GM18499 (cell line): Measurements from ENCODE around the gene RALGPS1.

Source experiments
- ATAC-seq: cut with Tn5 transposase; IDR thresholded peaks from one replicate; pipeline ENCODE4 v1.9.1; 2021; ENCODE audit warnings: moderate number of reproducible peaks; ENCODE audit not compliant: insufficient read depth, unreplicated experiment

Gene RALGPS1

DNA sequence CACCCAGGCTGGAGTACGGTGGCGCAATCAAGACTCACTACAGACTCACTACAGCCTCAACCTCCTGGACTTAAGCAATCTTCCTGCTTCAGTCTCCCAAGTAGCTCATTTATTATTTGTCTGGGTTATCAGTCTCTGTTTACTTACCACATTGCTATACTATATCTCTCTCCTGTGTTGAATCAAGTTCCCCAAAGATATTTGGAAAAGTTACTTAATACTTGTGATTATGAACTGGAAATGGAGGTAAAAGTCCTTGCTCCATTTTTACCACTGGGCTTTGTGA lies 152.2 kb downstream of the RALGPS1 start:
- ATAC-seq = no peak

DNA sequence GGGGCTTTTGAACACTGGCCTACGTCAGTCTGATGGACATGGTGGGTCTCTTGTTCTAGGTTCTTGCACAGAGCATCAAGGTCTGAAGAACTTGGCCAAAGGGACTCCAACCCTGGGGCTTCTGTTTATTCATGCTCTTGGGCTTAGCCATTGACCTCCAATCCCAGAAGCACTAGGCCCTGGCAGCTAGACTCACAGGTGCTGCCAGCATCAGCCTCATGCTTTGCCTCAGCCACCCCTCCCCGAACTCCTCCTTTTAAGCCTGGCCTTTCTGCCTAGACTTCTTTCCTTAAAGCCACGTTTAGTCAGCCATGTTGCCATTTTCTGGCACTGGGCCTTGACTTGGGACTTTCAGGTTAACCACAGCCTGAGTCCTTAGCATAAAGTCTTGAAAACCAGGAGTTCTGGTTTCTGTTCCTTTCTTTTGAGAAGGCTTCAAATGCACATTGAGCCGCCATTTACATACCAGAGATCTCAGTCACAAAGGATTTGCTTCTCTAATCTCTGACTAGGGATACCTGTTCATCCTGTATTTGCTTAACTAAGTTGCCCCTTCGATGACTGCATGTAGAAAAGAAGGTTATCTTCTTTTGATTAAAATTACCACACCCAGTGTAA lies 153.1 kb downstream of the RALGPS1 start:
- no peak for ATAC-seq

DNA sequence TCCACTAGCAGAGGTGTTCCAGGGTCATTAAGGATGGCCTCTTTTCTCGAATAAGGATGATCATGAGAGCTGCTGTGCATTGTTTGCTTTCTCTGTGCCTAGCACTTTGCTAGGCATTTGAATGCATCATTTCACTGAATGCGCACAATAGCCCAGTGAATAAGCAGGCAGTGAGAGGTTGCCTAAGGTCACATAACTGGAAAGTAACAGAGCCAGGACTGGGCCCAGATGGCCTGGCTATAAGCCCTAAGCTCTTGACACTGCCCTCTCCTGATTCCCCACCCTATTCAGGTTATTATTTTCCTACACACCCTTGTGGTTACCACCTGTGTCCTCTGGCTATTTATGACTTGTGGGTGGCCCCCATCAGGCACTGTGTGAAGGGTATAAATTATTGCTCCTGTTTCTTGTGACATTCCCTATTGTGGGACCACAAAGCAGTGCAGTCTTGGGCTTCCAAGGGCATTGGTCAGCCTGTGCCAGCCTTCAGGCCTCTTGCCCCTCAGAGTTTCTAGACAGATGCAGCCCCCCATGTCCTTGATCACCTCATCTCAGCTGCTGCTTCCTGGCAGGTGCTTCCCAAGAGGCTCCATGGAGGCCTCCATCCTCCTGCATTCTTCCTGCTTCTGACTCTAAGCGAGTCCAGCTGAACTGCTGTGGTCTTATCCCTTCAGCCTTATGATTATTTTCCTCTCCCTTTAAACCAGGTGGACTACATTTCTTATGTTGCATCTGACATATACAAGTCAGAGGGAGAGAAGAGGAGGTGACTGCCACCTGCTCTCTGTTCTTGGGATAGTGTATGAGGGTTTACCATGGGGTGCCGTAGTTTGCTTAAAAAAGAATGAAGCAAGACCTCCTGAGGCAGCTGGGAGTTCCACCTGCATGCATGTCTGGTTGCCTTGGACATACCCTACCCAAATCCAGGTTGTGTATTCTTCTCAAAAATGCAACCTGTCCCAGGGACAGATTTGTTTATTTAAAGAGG lies 160.3 kb downstream of the RALGPS1 start:
- ATAC-seq = no peak

DNA sequence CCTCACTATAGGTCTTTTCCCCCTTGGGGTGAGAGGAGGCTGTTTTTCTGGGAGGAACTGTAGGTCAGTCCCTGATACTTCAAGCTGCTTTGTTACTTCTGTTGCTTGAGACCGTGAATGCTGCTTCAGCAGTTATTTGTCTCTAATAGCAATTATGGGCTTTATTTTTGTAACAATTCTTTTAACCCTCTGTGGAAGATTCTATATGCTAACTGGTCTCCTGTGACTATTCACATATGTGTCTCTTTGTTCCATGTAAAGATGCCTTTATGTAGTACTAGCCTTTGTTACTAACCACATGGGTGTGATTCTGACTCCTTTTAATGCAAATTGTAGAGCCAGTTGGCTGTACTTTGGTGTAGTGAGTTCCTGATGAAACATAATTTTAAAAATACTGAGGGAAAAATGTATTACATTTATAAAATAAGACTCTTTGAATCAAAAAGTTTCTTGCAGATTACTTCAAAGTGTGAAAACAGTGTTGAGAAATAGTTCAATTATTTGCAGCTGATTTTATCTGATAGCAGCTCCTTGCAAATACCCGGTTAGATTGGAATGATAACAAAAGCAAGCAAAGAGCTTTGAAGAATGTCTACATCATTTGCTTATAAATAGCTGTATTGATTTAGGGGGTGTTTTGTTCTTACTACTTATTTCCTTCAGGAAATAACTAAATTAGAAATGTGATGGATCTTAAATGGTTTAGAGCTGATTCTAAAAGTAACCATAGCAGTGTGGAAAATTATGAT lies 161.2 kb downstream of the RALGPS1 start:
- ATAC-seq = no peak

DNA sequence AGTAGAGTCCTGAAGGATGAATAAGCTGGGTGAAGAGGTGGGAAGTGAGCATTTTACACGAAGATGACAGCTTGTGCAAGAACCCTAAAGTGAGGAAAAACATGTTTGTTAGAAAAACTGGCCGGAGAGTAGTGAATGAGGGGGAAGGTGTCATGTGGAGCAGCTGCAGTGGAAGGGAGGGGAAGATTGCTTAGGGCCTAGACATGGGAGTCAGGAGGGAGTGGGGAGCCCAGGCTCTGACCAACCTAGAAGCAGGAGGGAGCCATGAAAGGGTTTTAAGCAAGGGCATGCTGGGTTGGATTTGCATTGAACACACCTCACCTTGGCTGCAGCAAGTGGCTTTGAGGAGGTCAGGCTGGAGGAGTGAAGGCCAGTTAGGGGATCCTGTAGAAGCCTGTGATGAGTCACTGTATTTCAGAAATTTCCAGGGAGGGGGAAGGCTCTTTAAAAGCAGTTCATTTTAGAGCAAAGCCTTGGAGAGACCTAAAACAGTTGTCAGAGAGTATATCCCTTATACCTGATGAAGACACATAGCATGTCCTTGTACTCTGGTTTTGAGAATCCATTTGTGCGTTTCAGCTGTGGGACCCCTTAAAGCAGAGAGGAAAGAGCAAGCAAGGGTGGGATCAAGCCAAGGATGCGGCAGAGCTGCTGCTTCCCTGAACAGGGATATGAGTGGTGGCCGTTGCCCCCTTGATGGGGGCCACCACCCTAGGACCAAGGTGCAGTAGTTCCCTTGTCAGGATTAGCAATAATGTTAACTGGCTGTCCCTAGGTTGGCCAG lies 162.5 kb downstream of the RALGPS1 start:
- no peak for ATAC-seq

DNA sequence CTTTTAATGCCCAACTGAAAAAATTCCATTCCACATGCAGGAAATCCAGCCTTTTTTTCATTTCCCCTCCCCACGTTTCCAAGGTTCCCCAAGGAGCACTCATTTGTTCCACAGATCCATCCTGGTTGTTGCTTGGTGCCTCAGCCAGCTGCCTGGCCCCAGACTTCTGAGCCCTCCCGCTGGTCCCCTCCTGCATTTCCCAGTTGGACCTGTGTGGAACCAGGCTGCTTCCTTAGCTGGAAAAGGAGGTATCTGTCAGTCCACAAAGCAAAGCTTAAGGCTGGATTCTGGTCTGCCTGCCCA lies 163.0 kb downstream of the RALGPS1 start:
- ATAC-seq = no peak

DNA sequence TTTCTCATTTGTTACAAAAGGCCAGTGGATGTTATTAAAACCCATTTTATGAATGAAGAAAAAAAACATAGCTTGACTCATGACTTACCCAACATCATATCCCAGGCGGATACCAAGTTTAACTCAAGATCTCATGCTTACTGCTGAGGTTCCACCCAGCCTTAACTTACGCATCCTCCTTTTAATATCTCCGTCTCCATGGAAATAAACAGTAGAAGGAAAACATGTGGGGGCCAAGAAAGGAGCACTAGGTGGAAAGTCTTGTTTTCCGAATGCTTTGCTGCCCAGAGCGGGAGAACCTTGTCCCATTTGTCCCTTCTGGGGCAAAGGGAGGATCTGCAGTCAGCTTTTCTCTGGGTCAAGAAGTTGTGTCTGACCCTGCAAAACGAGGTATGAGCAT lies 163.8 kb downstream of the RALGPS1 start:
- ATAC-seq = no peak

DNA sequence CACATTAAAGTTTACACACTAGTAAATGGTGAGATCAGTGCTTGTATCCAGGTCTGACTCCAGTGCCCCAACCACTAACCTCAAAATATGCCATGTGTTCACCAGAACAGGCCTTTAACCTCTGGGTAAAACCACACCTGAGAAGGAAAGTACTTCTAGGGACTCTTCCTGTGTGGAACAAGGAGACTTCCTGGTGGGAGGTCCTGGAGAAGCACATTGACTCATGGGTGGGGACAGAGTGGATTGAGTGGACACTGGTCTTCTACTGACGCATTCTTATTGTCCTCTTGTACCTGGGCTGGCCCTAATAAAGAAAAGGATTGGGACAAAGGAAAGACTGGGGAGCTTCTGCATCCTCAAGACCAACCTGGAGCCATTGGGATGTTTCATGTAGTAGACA lies 164.4 kb downstream of the RALGPS1 start:
- ATAC-seq = no peak

DNA sequence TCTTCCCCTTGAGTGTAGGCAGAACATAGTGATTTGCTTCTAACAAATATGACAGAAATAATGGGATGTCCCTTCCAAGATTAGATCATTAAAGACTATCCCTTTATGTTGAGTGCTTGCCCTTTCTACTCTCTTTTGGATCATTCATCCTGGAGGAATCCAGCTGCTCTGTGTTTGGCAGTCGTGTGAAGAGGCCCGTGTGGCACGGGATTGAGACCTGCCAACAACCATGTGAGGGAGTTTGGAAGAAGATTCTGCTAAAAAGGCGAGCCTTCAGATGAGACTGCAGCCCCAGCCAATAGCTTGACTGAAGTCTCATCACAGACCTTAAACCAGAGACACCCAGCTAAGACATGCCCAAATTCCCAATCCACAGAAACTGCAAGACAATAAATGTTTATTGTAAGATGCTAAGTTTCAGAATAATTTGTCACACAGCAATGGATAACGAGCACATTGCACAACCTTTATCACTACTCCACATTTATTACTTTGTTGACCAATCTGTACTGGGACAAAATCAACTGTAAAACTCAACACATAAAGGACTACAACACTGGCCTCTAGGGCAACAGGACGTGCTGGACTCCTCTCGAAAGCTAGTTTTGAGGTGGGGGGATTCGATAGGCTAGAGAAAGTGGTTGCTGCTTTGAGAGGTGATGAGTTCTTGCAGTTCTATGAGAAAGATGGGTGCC lies 165.0 kb downstream of the RALGPS1 start:
- no peak for ATAC-seq

DNA sequence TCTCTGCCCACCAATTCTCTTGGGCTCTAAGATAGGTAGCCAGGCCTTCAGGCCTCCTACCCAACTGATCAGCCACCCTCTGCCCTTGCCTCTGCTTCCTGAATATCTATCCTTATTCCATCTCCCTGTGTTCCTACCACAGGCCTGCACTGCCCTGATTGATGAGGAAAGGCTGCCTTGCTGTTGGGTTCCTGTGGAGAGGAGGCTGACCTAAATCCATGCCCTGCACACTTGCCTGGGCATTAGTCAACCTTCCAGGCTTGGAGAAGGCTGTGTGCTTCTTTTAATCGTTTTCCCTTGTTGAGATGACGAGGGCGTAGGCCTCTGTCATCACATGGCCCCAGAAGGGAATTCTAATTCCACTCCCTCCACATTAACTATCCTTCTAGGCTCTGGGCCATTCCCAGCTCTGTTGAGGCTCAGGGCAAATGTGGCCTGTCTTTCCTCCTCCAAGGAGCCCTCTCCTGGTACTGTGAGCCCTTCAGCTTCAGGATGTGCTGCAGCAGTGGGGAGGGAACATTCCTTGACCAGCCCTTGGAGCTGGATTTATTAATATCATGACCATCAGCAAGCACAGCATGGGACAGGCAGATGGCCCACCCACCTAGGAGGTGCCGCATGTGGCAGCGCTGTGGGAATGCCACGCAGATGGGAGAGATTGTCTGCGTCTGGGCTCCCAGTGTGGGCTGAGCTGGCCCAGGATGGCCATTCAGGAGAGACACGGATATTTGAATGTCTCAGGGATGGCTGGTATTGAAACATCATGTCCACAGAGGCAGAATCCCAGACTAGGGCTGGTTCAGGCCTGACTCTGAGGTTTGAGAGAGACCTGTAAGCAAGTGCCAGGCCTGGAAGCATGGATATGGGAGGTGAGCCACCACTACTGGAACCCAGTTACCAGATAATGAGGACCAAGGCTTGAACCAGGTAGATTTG lies 166.9 kb downstream of the RALGPS1 start:
- ATAC-seq = no peak

DNA sequence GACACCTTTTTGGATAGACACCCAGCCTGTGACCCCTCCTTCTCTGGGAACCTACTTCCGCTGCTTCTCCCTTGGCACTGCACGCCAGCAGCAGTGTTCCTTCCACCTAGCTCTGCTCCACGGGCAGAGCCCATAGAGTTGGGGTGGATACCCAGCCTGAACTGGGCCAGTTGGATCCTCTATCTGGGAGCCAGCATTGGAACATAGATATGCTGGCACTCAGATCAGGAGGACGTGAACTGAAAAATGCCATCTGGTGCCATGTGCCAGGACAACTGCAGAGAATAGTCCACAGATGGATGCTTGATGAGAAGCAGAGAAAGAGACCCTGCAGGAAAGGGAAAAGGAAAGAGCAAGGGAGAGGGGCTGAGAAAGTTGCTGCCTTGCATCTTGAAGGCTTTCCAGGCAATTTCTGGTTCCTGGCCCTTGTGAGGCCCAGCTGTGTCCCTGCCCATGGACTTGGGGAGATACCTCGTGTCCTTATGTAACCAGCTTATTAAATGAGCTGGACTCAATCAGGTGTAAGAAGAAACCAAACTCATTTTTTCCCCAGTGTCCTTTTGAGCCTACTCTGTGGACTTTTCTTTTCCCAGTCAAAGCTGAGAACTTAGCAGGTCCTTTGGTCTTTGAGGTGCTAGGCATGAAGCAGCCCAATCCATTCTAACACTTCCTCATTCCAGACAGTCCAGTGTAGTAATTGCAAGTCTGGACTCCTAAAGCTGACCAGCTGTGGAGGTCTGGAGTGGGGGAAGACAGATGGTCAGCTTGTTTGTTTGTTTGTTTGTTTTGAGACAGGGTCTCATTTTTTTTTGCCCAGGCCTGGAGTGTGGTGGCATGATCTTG lies 168.8 kb downstream of the RALGPS1 start:
- no peak for ATAC-seq

DNA sequence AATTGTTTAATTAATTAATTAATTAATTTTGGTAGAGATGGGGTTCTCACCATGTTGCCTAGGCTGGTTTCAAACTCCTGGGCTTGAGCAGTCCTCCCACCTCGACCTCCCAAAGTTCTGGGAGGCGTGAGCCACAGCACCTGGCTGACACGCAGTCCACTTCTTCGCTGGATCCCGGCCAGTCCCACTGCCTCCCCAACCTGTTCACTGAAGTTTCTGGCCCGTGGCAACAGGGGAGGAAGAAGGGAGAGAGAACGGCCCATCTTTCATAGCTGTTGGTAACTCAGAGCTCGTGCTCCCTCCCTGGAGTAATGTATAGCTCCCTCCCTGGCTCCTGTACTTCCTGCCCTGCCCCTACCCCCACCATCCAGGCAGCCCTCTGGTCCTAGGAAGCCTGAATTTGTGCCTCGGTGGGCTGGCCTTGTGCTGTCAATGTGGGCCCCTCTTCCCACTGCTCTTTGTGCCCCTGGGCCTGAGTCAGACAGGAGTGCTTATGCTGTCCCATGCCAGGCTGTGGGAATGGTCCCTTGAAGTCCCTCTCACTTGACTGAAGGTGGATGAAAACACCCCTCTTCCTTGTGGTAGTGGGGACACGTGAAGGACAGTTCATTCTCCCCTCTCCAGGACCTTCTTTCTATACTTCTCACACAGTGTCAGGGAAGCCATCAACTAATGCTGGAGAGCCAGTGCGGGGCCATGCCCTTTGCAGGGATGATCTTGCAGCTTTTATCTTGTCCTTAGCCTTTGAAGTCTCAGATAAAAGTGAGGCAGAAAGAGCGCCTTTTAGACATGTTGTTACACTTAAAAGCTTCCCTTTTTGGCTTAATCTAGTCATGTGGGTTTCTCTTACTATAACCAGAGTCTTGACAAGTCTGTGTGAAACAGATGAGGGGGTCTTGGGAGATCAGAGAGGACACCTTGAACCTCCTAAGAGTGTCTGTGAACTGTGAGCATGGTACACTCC lies 169.8 kb downstream of the RALGPS1 start:
- ATAC-seq = no peak

DNA sequence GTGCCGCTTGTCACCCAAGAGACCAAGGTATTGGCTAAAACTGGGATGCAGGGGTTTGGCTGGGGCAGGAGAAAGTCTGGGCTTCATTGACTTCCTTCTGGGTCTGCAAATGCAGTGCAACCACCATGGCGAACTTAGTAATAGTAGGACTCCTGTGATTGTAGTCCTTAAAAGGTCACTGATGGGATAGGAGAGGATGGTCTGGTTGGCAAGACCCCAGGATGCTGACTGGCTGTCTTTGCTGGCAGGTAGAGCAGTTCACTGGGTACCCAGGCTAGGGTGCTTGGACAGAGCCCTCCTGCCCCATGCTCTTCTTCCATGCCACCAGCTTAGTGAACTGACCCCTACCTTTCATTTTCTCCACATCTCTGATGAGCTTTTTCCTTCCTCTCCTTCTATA lies 170.6 kb downstream of the RALGPS1 start:
- no peak for ATAC-seq

DNA sequence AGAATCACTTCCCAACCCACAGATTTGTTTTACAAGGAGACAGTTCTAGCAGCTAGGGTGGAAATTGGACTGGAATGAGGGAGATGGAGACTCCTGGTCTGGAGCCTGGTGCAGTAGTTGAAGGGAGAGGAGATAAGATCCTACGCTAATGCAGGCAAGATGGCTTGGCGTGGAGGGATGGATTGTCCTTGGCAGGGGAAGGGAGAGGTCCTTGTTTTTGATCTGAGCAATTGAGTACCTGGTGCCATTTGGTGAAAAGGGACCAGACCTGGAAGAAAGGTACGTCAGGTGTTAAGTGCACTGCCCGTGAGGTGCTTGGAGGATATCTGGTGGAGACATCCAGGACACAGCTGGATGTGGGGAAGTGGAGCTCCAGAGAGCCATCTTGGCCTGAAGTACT lies 172.2 kb downstream of the RALGPS1 start:
- no peak for ATAC-seq

DNA sequence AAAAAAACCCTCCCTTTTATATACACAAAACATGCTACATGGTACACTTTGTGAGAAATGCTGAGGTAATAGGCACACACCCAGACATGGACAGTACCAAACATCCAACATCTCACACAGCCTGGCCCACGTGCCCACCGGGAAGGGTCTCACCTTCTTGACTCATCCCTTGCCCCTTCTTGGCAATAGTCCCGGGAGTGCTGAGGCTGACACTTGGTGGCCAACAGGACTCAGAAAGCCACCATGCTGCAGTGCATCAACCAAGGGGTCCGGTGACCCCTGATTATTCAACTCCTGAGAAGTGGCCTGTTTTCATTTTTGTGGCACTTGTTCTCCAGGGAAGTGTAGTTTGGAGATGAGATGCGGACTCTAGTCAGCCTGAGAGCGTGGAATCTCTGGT lies 172.8 kb downstream of the RALGPS1 start:
- no peak for ATAC-seq

DNA sequence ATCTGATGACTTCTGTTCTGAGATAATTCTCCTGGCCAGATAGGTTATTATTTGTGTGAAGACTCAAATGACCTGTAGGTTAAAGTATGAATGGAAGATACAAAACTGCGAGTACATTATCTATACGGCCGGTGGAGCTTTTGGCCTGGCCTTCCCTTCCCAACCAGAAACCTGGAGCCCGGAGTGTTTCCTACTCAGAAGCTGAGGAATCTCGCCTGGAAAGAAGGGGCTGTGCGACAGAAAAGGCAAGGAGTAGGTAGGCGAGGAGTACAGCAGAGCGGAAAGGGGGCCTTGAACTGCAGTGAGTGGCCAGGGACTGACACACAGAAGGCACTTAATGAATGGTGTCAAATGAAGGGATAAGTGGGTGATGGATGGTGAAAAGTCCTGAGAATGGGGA lies 173.3 kb downstream of the RALGPS1 start:
- ATAC-seq = no peak
